ENCODE results near the gene PIP5KL1. TPM values are rescaled to one million over a fixed set of nuclear protein-coding genes. Genes with fewer than 3 reads are reported as not detected.

The PIP5KL1 gene
- total and polyA plus RNA-seq, 2 experiments from 2014 or later = 1.4 to 1.6 TPM

DNA sequence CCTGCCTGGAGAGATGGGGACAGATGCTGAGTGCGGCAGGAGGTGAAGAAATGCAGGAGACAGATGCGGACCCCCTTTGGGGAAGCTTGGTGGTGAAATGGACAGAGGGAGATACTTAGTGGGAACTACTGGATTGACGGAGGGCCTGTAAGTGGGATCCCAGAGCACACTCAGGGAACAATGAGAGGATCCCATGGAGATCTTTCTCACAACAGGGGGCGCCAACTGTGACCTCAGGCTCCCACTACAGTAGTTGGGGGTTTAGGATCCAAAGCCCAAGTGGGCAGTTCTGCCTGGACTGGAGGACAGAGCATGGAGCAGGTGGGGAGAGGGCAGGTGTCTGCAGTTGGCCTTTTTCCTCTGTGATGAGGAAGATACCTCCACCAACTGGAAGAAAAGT, 3.7 kb upstream of the PIP5KL1 start:
- peaks cover 21% of the 10 kb centered on the region for H3K79me2 ChIP-seq
- H3K4me2 ChIP-seq = no peak overlapping the region
- DNase-seq (ENCODE audit: low spot score) = no peak
- TF ChIP-seq EZH2phosphoT487 (IDR thresholded peaks at IDR 0.05; ENCODE audit: low read depth, severe bottlenecking, unreplicated experiment) (no peak), EZH2 (IDR thresholded peaks at IDR 0.05; ENCODE audit: borderline replicate concordance) (no peak)
- TF ChIP-seq, protein P1, sequence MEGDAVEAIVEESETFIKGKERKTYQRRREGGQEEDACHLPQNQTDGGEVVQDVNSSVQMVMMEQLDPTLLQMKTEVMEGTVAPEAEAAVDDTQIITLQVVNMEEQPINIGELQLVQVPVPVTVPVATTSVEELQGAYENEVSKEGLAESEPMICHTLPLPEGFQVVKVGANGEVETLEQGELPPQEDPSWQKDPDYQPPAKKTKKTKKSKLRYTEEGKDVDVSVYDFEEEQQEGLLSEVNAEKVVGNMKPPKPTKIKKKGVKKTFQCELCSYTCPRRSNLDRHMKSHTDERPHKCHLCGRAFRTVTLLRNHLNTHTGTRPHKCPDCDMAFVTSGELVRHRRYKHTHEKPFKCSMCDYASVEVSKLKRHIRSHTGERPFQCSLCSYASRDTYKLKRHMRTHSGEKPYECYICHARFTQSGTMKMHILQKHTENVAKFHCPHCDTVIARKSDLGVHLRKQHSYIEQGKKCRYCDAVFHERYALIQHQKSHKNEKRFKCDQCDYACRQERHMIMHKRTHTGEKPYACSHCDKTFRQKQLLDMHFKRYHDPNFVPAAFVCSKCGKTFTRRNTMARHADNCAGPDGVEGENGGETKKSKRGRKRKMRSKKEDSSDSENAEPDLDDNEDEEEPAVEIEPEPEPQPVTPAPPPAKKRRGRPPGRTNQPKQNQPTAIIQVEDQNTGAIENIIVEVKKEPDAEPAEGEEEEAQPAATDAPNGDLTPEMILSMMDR (IDR thresholded peaks at IDR 0.05; ENCODE audit: poor library complexity) = no peak
- no peaks in the 10 kb centered on the region for H4K20me1 ChIP-seq (ENCODE audit: insufficient read depth, poor library complexity, severe bottlenecking)
- H2AFZ ChIP-seq = no peak overlapping the region
- H3K27ac ChIP-seq = no peak overlapping the region
- H3K36me3 ChIP-seq (replicated peaks; ENCODE audit: insufficient read depth, low read depth) = no peaks in the 10 kb centered on the region
- 93% methylated on average over 4 of the region's 4 CpGs for WGBS (ENCODE audit: low lambda C conversion rate, missing lambda C conversion rate)
- H3K4me1 ChIP-seq (ENCODE audit: insufficient read depth) = peaks cover 28% of the 10 kb centered on the region
- H3K9me2 ChIP-seq (replicated peaks; ENCODE audit: insufficient read depth) = no peaks in the 10 kb centered on the region
- peaks cover 5% of the 10 kb centered on the region for H3K27me3 ChIP-seq
- H3K9me3 ChIP-seq (ENCODE audit: low read depth) = no peaks in the 10 kb centered on the region
- H3K4me3 ChIP-seq = no peak overlapping the region

DNA sequence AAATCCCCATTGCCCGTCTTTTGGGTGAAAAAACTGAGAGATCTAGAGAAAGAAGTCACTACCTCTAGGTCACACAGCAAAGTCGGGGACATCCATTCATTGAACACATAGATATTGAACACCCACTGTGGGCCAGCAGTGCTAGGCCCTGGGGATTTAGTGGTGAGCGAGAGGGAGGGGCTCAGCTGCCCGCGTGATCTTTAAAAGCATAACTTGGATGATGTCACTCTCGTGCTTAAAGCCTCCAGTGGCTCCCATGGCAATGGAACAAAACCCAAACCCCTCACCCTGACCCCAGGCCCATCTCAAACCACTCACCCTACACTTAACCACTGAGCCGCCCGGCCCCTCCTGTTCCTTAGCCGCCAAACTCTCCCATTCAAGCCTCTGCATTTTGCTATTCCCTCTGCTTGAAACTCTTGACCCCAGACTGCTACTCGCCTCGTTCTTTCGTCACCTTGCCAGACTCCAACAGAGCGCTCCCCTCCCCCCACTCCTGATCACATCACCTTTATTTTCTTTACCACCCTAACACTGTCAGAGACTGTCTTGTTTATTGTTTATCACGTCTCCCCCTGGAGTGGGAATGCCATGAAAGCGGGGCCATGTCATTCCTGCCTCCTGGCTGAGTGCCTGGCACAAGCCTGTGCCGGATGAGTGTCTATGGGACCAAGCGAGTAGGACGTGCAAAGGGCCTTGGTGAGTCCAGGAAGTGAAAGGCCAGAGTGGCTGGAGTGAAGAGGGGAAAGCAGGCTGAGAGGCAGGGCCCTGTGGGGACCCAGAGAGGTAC, 710 bp upstream of the PIP5KL1 start:
- H3K4me2 ChIP-seq = peak overlapping the region; percentile 89
- peaks cover 30% of the 10 kb centered on the region for H3K4me1 ChIP-seq (ENCODE audit: insufficient read depth)
- H4K20me1 ChIP-seq (ENCODE audit: insufficient read depth, poor library complexity, severe bottlenecking) = no peaks in the 10 kb centered on the region
- no peaks in the 10 kb centered on the region for H3K36me3 ChIP-seq (replicated peaks; ENCODE audit: insufficient read depth, low read depth)
- DNase-seq (ENCODE audit: low spot score) = peak; percentile 67
- TF ChIP-seq, protein P1 (IDR thresholded peaks at IDR 0.05; ENCODE audit: poor library complexity) = no peak
- TF ChIP-seq EZH2 (IDR thresholded peaks at IDR 0.05; ENCODE audit: borderline replicate concordance) (no peak), EZH2phosphoT487 (IDR thresholded peaks at IDR 0.05; ENCODE audit: low read depth, severe bottlenecking, unreplicated experiment) (no peak)
- no peaks in the 10 kb centered on the region for H3K9me2 ChIP-seq (replicated peaks; ENCODE audit: insufficient read depth)
- peaks cover 27% of the 10 kb centered on the region for H3K27me3 ChIP-seq
- peak overlapping the region; percentile 58 for H3K27ac ChIP-seq
- H3K4me3 ChIP-seq = peak overlapping the region; percentile 21
- H3K9me3 ChIP-seq (ENCODE audit: low read depth) = no peaks in the 10 kb centered on the region
- H3K79me2 ChIP-seq = peaks cover 10% of the 10 kb centered on the region
- no peak overlapping the region for H2AFZ ChIP-seq
- 22% methylated on average over 18 of the region's 18 CpGs for WGBS (ENCODE audit: low lambda C conversion rate, missing lambda C conversion rate)

DNA sequence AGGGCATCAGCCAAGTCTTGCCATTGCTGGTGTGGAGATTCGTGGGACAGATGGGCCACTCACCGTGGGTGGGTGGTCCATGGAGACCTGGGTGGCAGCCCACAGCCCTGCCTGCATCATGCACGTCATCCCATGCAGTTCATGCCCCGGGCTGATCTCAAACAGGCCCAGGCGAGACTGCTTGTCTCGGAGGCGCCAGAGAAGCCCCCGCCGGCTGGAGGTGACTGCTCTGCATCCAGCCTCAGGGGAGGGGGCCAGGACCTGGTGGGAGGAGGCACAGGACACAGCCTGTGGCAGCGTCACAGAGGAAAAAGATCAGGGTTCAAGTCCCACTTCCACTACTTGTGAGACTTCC, 975 bp downstream of the PIP5KL1 start:
- H4K20me1 ChIP-seq (ENCODE audit: insufficient read depth, poor library complexity, severe bottlenecking) = no peaks in the 10 kb centered on the region
- H3K27me3 ChIP-seq = peaks cover 44% of the 10 kb centered on the region
- H3K9me2 ChIP-seq (replicated peaks; ENCODE audit: insufficient read depth) = no peaks in the 10 kb centered on the region
- TF ChIP-seq EZH2 (IDR thresholded peaks at IDR 0.05; ENCODE audit: borderline replicate concordance) (no peak), EZH2phosphoT487 (IDR thresholded peaks at IDR 0.05; ENCODE audit: low read depth, severe bottlenecking, unreplicated experiment) (no peak)
- TF ChIP-seq, protein P1 (IDR thresholded peaks at IDR 0.05; ENCODE audit: poor library complexity) = no peak
- no peak overlapping the region for H3K4me2 ChIP-seq
- no peak overlapping the region for H2AFZ ChIP-seq
- 72% methylated on average over 10 of the region's 10 CpGs for WGBS (ENCODE audit: low lambda C conversion rate, missing lambda C conversion rate)
- peaks cover 26% of the 10 kb centered on the region for H3K4me1 ChIP-seq (ENCODE audit: insufficient read depth)
- no peak overlapping the region for H3K4me3 ChIP-seq
- no peak overlapping the region for H3K27ac ChIP-seq
- no peak for DNase-seq (ENCODE audit: low spot score)
- H3K36me3 ChIP-seq (replicated peaks; ENCODE audit: insufficient read depth, low read depth) = no peaks in the 10 kb centered on the region
- H3K9me3 ChIP-seq (ENCODE audit: low read depth) = no peaks in the 10 kb centered on the region
- H3K79me2 ChIP-seq = no peaks in the 10 kb centered on the region
